Uterus (tissue), 2 donors: ENCODE data around the gene CHRD.

Experiments used
- POLR2A ChIP-seq, 2 donors: fragments of 450-650 bp; IDR thresholded peaks; one replicate each; pipeline ENCODE4 v1.6.1; 2016; ENCODE audit warnings: antibody characterized with exemption in 2 of 2, mild to moderate bottlenecking in 1 of 2, moderate library complexity in 1 of 2
- TF ChIP-seq, protein P1 (sequence below), 4 experiments: fragments of 200-600 bp in 2 of 4; fragments of 450-650 bp in 2 of 4; sonication (generic) in 2 of 4; IDR thresholded peaks; one replicate each; pipeline ENCODE4 v1.5.1; 2016 to 2019; ENCODE audit warnings: antibody characterized with exemption in 4 of 4, mild to moderate bottlenecking in 2 of 4, moderate library complexity in 1 of 4

DNA sequence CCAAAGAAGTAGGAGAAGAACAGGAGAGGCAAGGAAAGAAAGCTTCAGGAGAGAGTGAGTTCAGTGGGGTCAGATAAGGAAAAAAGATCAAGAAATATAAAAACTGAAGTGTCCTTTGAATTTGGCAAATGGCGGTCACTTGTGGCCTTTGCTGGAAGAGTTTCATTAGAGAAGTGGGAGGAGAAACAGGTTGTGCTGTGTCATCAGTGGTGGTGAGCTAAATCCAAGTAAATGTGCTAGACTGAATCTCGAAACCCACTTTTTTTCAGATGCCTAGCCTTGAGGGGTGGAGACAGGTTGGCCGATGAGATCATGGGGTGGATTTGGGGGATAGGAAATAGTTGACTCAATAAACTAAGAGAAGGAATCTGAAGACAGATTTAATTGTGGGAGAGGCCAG, 43.7 kb downstream of the CHRD start:
- TF ChIP-seq, protein P1, sequence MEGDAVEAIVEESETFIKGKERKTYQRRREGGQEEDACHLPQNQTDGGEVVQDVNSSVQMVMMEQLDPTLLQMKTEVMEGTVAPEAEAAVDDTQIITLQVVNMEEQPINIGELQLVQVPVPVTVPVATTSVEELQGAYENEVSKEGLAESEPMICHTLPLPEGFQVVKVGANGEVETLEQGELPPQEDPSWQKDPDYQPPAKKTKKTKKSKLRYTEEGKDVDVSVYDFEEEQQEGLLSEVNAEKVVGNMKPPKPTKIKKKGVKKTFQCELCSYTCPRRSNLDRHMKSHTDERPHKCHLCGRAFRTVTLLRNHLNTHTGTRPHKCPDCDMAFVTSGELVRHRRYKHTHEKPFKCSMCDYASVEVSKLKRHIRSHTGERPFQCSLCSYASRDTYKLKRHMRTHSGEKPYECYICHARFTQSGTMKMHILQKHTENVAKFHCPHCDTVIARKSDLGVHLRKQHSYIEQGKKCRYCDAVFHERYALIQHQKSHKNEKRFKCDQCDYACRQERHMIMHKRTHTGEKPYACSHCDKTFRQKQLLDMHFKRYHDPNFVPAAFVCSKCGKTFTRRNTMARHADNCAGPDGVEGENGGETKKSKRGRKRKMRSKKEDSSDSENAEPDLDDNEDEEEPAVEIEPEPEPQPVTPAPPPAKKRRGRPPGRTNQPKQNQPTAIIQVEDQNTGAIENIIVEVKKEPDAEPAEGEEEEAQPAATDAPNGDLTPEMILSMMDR (IDR thresholded peaks at IDR 0.05): no peak
- no peak for TF ChIP-seq POLR2A (IDR thresholded peaks at IDR 0.05)
